ENCODE data around the gene SPON1.

DNA sequence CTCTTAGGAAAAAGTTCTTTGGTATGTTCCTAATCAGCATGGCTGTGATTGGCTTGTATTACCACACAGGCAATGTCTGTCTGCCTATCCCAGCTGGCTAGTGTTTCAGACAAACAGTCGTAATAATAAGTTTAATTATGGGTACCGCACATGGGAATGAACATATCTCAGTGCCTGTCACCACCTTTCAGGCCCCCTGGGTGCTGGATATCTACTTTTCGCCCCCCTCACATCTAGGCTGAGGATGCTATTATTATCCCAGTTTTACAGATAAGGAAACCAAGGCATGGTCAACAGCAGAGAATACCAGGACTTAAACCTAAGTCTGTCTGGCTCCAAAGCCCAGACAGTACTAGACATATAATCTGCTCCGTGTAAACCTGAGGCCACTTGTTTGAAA, 174.8 kb downstream of the SPON1 start:
- no peak for TF ChIP-seq SUZ12 (IDR thresholded peaks at IDR 0.05; ENCODE audit: extremely low read depth, insufficient read depth, insufficient read length)
- TF ChIP-seq YY1 (IDR thresholded peaks at IDR 0.05; ENCODE audit: insufficient read depth, insufficient read length), result no peak

All from NT2/D1 (cell line).